HG02571 (cell line): Measurements from ENCODE around the gene MAMDC4.
"Not testable (repeated sequence)": the region's sequence is repeated elsewhere in the genome, so short reads cannot be mapped to it uniquely, and the experiment has no call there.

Experiments
- ATAC-seq: cut with Tn5 transposase; IDR thresholded peaks from one replicate; pipeline ENCODE4 v1.9.1; 2021; ENCODE audit warnings: mild to moderate bottlenecking, moderate library complexity; ENCODE audit not compliant: unreplicated experiment

Gene MAMDC4

DNA sequence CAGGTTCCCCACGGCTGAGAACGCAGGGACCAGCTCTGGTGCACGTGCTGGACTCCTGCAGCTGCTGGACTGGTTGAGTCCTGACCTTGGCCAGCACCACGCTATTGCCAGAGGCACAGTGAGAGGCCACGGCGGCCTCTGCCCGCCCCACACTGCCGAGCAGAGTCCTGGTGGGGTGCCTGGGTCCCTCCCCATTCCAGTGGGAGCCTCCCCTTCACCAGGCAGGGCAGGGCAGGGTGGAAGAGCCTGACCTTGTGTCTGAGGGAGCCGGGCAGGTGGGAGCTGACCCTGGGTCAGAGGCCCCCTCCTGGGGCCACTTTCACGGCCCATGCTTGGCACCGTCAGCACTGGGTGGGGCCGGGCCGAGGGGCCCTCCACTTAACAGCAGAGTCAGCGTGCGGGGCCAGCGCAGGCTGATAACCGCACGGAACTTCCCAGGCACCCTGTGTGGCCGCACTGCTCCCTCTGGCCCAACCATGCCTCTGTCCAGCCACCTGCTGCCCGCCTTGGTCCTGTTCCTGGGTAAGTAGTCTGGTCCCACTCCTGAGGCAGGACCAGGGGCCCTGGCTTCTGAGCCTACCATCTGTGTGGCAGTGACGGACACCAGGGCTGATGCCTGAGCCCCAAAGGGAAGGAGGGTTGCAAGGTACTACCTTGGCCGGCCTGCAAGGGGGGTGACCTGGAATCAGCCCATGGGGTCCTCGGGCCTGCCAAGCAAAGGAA lies at the start of gene MAMDC4:
Gene MAMDC4 (plus strand): TSS at position 406 of the 723 bp plus-strand sequence. CDS start 71 bp downstream, at position 477.
- no peak for ATAC-seq

DNA sequence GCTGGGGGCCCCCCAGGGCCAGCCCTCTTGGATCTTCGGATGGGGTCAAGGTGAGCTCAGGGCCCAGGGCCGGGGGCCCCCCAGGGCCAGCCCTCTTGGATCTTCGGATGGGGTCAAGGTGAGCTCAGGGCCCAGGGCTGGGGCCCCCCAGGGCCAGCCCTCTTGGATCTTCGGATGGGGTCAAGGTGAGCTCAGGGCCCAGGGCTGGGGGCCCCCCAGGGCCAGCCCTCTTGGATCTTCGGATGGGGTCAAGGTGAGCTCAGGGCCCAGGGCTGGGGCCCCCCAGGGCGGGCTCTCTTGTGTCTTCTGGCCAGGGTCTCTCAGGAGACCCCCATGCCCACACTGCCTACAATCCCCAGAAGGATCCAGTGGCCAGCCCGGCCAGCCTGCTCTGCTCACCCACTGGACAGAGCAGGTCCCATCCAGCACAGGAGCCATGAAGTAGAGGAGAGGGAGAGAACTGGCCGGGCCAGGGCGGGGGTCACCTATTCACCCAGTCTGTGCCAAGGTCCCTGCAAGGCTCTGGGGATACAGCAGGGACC lies 49.1 kb upstream of the MAMDC4 start:
- ATAC-seq: not testable (repeated sequence)

DNA sequence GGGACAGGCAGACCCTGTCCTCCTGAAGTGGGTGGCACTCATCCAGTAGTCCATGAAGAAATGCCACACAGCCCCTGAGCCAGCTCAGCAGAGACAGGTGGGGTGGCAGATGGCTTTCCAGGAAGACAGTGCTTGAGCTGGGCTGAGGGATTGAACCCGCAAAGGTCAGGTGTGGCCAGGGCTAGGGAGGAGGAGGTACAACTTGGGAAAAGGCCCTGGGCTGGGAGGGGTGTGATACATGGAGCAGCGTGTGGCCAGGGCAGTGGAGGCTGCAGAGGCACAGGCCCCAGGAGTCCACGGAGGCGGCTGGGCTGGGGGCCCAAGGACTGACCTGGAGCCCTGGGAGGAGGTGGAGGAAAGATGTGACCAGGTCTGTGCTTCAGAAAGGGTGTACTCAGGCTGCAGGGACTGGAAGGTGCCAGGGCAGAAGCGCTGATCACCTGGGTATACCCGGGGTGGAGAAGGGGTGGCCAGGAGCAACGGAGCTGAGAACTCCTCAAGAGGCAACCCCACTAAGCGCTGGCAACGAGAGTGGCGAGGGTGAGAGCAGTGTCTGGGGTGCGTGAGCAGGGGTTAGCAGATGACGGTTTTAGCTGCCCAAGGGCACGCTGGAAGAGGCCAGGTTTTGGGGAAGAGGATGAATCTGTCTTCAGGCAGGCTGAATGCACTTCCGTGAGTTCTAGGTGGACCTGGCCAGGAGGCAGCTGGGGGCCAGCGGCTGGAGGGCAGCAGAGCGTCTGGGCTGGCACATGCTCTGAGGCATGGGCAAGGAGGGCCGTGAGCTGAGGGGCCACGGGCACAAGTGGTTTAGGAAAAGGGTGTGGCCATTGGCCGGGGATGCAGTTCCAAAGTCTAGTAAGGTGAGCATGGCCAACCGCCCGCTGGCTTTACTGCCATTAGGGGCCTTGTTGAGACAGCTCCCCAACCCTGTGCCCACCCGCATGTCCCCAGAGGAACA lies 48.3 kb upstream of the MAMDC4 start:
- no peak for ATAC-seq

DNA sequence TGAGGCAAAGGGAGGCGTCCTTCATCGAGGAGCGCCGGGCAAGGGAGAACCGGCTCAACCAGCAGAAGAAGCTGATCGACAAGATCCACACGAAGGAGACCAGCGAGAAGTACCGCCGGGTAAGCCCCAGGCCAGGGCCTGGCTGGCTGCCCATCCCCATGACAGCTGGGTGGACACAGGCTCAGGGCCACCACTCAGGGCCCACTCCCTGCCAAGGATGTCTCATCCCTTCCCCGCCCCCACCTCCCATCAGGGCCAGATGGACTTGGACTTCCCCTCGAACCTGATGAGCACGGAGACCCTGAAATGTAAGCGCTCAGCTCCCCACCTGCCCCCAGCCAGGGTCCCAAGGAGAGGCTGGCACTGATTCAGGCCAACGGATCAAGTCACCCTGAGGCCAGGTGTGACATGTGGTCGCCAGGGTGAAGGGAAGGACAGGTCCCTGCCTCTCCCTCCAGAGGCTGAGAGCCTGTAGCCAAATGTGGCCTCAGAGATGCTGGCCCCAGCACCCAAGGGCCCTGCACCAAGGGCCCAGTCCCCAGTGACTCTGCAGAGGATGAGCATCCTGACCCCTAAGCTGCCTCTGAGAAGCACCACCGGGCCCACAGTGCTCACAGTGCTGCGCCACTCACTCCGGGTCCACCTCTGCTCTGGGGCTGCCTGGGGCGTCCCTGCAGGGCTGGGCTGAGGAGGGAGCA lies 47.5 kb upstream of the MAMDC4 start:
- ATAC-seq: no peak

DNA sequence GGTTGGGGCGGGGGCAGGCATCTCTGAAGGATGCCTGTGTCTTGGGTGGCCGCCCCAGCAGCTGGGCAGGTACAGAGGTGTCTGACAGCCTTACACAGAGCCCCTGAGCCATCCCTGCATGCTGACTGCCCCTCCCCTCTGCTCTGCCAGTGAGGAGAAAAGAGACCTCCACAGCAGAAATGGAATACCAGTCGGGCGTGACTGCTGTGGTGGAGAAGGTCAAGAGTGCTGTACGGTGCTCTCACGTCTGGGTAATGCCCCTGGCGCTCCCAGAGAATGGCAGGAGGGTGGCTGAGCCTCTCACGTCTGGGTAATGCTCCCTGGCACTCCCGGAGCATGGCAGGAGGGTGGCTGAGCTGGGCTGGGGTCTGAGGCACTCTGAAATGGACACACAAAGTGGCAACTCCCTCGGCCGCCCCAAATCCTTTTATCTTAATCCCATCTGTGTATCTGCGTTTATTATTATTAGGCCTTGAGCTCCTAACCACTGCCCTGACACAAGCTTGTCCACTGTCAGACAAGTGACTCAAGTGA lies 46.9 kb upstream of the MAMDC4 start:
- no peak for ATAC-seq

DNA sequence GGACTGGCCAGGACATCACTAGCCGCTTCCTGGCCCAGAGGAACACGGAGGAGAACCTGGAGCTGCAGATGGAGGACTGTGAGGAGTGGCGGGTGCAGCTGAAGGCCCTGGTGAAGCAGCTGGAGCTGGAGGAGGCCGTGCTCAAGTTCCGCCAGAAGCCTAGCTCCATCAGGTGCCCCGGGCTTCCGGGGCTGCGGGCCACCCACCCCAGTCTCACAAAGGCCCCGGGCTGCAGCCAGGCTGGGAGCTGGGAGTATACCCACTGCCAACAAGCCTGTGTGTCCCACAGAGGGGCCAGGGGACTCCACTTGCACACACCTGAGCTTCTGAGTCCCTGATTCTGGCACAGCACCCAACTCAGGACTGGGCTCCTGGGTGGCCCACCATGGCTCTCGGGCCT lies 46.1 kb upstream of the MAMDC4 start:
- no peak for ATAC-seq

DNA sequence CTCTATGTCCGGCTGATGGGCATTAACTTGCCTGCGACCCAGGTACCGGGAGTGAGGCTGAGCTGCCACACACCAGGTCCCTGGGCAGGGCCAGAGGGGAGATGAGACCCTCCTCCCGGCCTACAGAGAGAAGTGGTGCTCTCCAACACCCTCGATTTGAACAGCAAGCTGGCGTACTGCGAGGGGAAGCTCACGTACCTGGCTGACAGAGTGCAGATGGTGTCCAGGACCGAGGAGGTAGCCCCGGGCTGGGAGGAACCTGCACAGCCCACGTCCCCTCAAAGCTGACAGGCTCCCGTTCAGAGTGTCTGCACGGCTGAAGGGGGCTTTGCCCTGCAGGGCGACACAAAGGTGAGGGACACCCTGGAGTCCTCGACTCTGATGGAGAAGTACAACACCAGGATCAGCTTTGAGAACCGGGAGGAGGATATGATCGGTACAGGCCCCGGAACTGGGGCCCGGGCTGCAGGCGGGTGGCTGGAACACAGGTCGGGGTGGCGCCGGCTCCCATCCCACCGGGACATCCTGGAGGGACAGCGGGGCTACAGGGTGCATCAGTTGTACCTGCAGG lies 45.4 kb upstream of the MAMDC4 start:
- ATAC-seq: no peak

DNA sequence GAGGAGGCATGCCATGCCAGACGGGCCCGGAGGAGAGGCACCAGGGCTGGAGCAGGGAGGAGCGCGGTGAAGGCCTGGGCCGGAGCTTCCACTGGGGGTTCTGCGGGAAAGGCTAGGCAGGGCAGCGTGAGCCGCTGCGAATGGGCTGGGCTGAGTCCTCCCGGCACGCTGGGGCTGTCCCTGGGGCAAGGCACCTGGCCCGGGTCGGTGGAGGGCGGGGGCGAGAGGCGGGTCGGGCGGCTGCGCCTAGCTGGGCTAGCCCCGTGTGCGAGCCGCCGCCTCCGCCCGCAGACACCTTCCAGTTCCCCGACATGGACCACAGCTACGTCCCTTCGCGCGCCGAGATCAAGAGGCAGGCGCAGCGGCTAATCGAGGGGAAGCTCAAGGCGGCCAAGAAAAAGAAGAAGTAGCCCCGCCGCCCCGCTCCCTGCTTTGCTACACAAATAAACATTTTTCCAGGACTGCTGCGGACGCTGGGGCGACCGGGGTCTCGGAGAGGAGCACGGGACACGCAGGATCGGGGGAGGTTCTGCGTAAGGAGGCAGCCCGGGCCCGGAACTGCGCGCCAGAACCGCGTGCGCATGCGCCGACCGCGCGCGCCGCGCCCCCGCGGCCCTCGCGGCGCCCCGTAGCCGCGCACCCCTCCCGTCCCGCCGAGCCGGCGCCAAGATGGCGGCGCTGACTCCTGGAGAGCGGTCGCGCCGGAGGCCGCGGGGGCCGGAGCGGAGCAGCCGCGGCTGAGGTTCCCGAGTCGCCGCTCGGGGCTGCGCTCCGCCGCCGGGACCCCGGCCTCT lies 44.7 kb upstream of the MAMDC4 start, which contains the start of gene RABL6:
Gene RABL6 (plus strand): TSS at position 668 of the 794 bp plus-strand sequence. CDS start 249 bp downstream, outside the sequence.
- peak; percentile 71 for ATAC-seq

DNA sequence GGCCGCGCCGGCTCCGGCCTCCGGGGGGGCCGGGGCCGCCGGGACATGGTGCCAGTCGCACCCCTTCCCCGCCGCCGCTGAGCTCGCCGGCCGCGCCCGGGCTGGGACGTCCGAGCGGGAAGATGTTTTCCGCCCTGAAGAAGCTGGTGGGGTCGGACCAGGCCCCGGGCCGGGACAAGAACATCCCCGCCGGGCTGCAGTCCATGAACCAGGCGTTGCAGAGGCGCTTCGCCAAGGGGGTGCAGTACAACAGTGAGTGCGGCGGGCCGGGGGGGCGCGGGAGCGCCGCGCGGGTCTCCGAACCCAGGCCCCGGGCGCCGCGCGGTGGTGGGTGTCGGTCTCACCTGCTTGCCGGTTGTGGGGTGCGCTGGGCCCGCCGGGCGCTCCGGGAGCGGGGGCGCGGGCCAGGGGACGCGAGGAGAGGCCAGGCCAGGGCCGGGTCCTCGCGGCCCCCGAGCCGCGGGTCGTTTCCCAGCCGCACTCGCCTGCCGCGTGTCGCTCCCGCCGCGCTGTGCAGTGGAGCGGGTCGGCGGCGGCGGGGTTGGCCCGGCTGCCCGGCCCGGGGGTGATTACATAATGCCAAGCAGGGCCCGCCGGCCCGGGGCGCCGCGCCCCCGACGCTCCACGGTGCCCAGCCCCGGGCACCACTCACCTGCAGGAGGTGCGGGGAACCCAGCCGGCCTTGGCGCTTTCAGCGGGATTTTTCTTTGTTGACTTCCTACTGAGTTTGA lies 43.9 kb upstream of the MAMDC4 start:
- peak; percentile 29 for ATAC-seq

DNA sequence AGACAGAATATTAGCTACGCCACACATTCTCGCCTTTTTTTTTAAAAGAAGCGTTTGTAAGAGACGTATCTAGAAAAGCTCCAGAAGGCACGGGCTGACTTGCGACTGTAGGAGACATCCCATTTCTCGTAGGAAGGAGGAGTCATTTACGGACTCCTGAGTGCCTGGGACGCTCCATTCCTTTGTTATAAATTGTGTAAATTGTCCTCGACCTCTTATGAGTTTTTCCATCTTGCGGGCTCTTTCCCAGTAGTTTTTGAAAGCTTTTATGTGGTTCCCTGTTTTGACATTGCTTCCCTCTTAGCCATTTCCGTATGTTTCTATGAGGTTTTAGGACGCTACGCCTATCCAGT lies 43.4 kb upstream of the MAMDC4 start:
- ATAC-seq: no peak

DNA sequence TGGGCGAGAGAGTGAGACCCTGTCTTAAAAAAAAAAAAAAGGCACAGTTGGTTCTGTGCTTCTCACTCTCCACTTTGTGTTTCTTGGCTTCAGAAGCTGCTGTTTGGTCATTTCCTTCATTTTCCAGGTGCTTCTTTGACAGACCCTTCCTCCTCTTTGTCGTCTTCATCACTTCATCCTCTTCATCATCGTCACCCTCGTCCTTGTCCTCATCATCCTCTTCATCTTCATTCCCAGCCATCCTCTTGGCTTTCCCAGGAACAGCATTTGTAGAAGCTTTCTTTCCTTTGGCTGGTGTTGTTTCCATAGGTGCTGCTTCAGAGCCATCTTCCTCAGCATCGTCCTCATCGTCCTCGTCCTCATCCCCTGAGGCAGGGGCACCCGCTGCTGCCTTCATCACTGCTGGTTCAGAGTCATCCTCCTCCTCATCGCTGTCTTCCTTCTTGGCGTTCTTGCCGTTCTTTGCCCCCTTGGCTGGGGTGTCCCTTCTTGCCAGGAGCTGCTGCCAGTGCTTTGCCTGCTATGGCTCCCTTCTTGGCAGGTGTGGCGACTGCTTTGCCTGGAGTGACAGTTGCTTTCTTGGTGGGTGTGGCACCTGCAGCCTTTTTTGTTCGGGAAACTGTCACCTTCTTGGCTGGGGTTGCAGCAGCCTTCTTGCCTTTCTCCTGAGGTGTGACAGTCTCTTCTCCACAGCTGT lies 37.3 kb upstream of the MAMDC4 start:
- ATAC-seq: no peak

DNA sequence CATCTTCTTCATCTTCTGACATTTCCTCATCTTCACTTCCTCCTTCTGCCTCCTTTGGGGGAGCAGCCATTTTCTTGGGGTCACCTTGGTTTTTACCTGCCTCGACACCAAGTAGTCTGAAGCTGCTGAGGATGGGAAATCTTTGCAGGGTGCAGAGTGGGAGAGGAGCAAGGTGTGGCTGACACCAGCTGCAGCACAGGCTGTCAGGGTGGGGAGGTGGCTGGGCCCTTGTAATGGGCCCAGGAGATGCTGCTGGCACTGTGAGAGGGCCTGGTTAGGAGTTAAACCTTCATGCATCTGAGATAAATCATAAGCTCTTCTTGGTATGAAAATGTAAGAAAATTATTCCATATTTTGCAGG lies 36.7 kb upstream of the MAMDC4 start:
- ATAC-seq: no peak

DNA sequence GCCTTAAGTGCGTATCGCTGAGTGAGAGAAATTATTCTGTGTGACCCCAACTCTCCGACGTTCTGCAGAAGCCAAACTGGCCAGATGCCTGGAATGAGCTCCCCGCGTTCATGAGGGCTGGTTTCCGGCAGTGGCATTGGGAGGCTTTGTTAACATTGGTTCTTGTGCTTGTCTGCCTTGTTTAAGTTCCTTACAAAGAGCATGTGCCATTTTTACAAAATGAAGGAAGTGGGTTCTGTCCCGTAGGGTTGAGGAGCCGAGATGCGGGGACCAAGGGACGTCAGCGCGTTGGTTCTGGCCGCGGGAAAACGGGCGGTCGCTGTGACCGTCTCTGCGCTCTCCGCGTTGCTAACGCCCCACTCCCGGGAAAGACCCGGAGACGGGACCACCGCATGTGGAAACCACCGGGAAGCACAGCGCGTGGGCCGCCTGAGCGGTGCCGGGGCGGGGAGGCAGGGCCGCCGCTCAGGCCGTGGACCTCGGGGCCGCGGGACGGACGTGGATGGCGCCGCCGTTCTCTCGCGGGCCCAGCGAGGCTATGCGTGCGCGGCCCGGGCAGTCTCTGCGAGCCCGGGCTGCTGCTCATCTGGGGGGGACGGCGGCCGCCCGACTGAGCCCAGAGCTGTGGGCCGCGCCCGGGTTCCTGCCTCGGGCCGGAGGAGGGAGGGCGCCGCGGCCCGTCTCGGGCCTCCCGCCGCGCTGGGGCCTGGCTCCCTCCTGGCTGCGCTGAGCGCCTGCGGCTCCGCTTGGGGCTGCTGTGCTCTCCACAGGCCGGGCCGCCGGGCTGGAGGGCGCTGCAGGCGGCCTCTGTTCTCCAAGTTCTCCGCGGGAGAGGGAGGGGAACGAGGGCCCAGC lies 30.9 kb upstream of the MAMDC4 start:
- no peak for ATAC-seq

DNA sequence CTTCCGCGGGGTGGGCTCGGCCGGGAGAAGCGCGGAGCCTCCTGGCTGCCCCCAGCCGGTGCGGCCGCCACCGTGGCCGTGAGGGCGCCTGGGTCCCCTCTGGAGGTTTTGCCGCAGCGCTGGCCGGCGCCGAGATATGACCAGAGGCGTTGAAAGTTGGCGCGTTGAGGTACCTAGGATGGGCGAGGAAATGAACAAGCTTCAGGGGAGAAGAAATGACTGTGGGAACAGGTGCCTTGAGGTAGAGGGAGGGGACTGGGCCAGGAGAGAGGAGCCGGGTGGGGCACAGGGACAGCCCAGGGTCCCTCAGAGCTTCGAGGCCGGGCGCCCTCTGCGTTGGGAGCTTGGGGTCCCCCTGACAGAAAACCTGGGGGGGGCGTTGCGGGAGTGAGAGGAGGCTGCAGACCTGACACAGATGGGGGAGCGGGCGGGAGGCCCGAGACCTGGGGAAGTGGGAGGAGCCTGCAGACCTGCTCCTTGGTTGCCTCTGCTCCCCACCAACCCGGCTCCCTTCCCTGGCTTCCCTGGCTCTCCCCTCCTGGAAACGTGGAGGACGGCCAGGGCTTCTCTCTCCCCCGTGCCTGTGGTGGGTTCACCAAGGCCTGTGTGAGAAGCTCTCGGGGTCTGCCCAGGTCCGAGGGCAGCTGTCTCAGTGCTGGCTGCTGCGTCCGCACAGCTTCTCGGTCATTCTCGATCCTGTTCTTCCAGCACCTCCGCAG lies 30.2 kb upstream of the MAMDC4 start:
- ATAC-seq: no peak

DNA sequence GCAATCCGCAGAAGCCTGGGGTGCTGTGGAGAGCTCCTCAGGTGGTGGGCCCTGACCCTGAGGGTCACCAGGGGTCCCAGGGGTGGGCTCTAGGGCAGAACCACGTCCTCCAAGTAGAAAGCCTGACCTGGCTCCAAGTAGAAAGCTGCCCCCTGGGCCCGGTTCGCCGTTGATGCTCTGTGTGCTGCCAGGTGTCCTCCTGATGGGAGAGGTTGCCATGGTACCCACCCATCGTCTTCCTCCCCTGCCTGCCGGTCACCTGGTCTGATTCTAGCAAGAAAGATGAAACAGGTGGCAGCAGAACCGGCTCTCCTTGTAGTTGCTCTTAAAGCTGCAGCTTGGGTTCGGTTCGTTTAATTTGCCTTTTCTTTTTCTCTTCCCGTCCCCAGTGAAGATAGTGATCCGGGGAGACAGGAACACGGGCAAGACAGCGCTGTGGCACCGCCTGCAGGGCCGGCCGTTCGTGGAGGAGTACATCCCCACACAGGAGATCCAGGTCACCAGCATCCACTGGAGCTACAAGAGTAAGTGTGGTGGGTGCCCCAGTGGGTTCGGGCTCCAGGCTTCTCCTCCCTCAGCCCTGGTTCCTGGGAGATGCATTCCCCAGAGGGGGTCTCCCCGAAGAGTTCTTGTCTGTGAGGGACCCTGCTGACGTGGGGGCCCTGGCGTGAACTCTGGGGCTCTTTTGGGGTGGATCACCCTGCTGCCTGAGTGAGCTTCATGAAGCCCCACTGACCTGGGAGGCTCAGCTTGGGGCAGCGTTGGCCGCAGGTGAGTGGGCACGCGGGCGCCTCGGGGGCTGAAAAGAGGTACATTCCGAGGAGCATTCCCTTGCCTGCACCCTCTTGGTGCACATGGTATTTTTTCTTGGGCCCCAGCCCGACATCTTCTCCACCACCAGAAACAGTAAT lies 28.8 kb upstream of the MAMDC4 start:
- no peak for ATAC-seq
